Measurements from ENCODE around the gene ZGPAT. TPM values are rescaled to one million over a fixed set of nuclear protein-coding genes. Genes with fewer than 3 reads are reported as not detected.

Gene ZGPAT
- total and polyA plus RNA-seq, 10 of the 15 experiments (the other 5 are each of a cell fraction or from before 2014, with no cell fraction given): 0.58 to 52.9 (median 18.0) TPM

- no peak overlapping the region for H3K4me2 ChIP-seq (ENCODE audit: control insufficient read depth, insufficient read depth)
- no peaks in the 10 kb centered on the region for H3K36me3 ChIP-seq (ENCODE audit: control insufficient read depth in 2 of 2, insufficient read depth in 2 of 2, low read length in 1 of 2)
- WGBS (ENCODE audit: insufficient coverage, insufficient replicate concordance, low lambda C conversion rate, missing lambda C conversion rate): 79% methylated on average over 31 of the region's 31 CpGs
- no peaks in the 10 kb centered on the region for H3K79me2 ChIP-seq (ENCODE audit: control insufficient read depth, insufficient read depth, low read length)
- FAIRE-seq (no peak), ATAC-seq (no peak), DNase-seq (ENCODE audit: low read depth, low spot score) (no peak)
- intact Hi-C loops (cut with micrococcal nuclease; ENCODE audit: unreplicated experiment) (no loop called here), in situ Hi-C loops (cut with MboI) (no loop called here)
- SMC1A ChIA-PET (ENCODE audit: uncharacterized antibody, unreplicated experiment): interaction anchor here (0.6 kb wide), 1 partner anchor 11 kb away, joined by 3 read pairs; no protein-coding TSS in a partner anchor
- BruUV-seq (replicated peaks): no TSS peak
- no peak overlapping the region for H3K4me3 ChIP-seq
- H3K27ac ChIP-seq (ENCODE audit: control insufficient read depth, insufficient read depth): no peak overlapping the region
- H4K20me1 ChIP-seq (ENCODE audit: control insufficient read depth, insufficient read depth): no peaks in the 10 kb centered on the region
- RAD21 ChIA-PET (ENCODE audit: unreplicated experiment): no interaction called here
- no peak overlapping the region for H2AFZ ChIP-seq (ENCODE audit: control insufficient read depth, low read depth, low read length)
- POLR2A ChIA-PET: no interaction called here
- no peak overlapping the region for H3K9ac ChIP-seq (ENCODE audit: control insufficient read depth, insufficient read depth, low read length)
- no peaks in the 10 kb centered on the region for H3K4me1 ChIP-seq (ENCODE audit: control insufficient read depth, insufficient read depth, low read length)
- no peaks in the 10 kb centered on the region for H3K27me3 ChIP-seq (replicated peaks in 1 of 2; ENCODE audit: control insufficient read depth in 2 of 2, insufficient read depth in 2 of 2, low read length in 1 of 2)
- H3K9me3 ChIP-seq (replicated peaks; ENCODE audit: control insufficient read depth, insufficient read depth, low read length): no peaks in the 10 kb centered on the region
- TF ChIP-seq, protein P1, sequence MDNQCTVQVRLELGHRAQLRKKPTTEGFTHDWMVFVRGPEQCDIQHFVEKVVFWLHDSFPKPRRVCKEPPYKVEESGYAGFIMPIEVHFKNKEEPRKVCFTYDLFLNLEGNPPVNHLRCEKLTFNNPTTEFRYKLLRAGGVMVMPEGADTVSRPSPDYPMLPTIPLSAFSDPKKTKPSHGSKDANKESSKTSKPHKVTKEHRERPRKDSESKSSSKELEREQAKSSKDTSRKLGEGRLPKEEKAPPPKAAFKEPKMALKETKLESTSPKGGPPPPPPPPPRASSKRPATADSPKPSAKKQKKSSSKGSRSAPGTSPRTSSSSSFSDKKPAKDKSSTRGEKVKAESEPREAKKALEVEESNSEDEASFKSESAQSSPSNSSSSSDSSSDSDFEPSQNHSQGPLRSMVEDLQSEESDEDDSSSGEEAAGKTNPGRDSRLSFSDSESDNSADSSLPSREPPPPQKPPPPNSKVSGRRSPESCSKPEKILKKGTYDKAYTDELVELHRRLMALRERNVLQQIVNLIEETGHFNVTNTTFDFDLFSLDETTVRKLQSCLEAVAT (IDR thresholded peaks at IDR 0.05): no peak
- TF ChIP-seq ZNF274 (IDR thresholded peaks at IDR 0.05; ENCODE audit: insufficient read depth, insufficient read length) (no peak), ZSCAN29 (IDR thresholded peaks at IDR 0.05) (no peak), BMI1 (IDR thresholded peaks at IDR 0.05; ENCODE audit: borderline replicate concordance) (no peak), TCF12 (IDR thresholded peaks at IDR 0.05; ENCODE audit: low read depth, low read length) (no peak), JUNB (IDR thresholded peaks at IDR 0.05) (no peak), DPF2 (IDR thresholded peaks at IDR 0.05) (no peak), MYB (IDR thresholded peaks at IDR 0.05; ENCODE audit: borderline replicate concordance, low read depth, low read length) (no peak), SIN3A (IDR thresholded peaks at IDR 0.05; ENCODE audit: low read depth, low read length) (no peak), NFXL1 (IDR thresholded peaks at IDR 0.05; ENCODE audit: borderline replicate concordance) (no peak), GATAD2B (conservative IDR thresholded peaks at IDR 0.05; ENCODE audit: low read depth) (no peak), RB1 (IDR thresholded peaks at IDR 0.05; ENCODE audit: borderline replicate concordance) (no peak), CREB1 (IDR thresholded peaks at IDR 0.05; ENCODE audit: low read depth) (no peak), SREBF2 (IDR thresholded peaks at IDR 0.05; ENCODE audit: low read length) (no peak), HDAC6 (IDR thresholded peaks at IDR 0.05; ENCODE audit: unreplicated experiment) (no peak)
- TF ChIP-seq, protein P2, sequence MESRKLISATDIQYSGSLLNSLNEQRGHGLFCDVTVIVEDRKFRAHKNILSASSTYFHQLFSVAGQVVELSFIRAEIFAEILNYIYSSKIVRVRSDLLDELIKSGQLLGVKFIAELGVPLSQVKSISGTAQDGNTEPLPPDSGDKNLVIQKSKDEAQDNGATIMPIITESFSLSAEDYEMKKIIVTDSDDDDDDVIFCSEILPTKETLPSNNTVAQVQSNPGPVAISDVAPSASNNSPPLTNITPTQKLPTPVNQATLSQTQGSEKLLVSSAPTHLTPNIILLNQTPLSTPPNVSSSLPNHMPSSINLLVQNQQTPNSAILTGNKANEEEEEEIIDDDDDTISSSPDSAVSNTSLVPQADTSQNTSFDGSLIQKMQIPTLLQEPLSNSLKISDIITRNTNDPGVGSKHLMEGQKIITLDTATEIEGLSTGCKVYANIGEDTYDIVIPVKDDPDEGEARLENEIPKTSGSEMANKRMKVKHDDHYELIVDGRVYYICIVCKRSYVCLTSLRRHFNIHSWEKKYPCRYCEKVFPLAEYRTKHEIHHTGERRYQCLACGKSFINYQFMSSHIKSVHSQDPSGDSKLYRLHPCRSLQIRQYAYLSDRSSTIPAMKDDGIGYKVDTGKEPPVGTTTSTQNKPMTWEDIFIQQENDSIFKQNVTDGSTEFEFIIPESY (IDR thresholded peaks at IDR 0.05): no peak
- CTCF ChIA-PET: no interaction called here
These were observed 62.1 kb downstream of the ZGPAT start for GRCh38 chr20:63769891-63770474.

Measured in GM12878 (cell line).